ENCODE results near the gene SLC25A51.

- TF ChIP-seq, protein P1, sequence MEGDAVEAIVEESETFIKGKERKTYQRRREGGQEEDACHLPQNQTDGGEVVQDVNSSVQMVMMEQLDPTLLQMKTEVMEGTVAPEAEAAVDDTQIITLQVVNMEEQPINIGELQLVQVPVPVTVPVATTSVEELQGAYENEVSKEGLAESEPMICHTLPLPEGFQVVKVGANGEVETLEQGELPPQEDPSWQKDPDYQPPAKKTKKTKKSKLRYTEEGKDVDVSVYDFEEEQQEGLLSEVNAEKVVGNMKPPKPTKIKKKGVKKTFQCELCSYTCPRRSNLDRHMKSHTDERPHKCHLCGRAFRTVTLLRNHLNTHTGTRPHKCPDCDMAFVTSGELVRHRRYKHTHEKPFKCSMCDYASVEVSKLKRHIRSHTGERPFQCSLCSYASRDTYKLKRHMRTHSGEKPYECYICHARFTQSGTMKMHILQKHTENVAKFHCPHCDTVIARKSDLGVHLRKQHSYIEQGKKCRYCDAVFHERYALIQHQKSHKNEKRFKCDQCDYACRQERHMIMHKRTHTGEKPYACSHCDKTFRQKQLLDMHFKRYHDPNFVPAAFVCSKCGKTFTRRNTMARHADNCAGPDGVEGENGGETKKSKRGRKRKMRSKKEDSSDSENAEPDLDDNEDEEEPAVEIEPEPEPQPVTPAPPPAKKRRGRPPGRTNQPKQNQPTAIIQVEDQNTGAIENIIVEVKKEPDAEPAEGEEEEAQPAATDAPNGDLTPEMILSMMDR (IDR thresholded peaks at IDR 0.05; ENCODE audit: poor library complexity, severe bottlenecking), result no peak
- TF ChIP-seq RAD21 (conservative IDR thresholded peaks at IDR 0.05) (no peak), TAF1 (IDR thresholded peaks at IDR 0.05; ENCODE audit: low read depth) (no peak), POLR2AphosphoS5 (IDR thresholded peaks at IDR 0.05) (no peak), EP300 (conservative IDR thresholded peaks at IDR 0.05; ENCODE audit: poor library complexity, severe bottlenecking) (no peak), EZH2 (IDR thresholded peaks at IDR 0.05; ENCODE audit: borderline replicate concordance, insufficient read depth, low read length, poor library complexity, severe bottlenecking) (no peak)
- TF ChIP-seq, protein P2, sequence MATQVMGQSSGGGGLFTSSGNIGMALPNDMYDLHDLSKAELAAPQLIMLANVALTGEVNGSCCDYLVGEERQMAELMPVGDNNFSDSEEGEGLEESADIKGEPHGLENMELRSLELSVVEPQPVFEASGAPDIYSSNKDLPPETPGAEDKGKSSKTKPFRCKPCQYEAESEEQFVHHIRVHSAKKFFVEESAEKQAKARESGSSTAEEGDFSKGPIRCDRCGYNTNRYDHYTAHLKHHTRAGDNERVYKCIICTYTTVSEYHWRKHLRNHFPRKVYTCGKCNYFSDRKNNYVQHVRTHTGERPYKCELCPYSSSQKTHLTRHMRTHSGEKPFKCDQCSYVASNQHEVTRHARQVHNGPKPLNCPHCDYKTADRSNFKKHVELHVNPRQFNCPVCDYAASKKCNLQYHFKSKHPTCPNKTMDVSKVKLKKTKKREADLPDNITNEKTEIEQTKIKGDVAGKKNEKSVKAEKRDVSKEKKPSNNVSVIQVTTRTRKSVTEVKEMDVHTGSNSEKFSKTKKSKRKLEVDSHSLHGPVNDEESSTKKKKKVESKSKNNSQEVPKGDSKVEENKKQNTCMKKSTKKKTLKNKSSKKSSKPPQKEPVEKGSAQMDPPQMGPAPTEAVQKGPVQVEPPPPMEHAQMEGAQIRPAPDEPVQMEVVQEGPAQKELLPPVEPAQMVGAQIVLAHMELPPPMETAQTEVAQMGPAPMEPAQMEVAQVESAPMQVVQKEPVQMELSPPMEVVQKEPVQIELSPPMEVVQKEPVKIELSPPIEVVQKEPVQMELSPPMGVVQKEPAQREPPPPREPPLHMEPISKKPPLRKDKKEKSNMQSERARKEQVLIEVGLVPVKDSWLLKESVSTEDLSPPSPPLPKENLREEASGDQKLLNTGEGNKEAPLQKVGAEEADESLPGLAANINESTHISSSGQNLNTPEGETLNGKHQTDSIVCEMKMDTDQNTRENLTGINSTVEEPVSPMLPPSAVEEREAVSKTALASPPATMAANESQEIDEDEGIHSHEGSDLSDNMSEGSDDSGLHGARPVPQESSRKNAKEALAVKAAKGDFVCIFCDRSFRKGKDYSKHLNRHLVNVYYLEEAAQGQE (IDR thresholded peaks at IDR 0.05; ENCODE audit: borderline replicate concordance), result no peak
These were observed 37.3 kb upstream of the SLC25A51 start for GRCh38 chr9:37941253-37941652.
